Muscle layer of duodenum (tissue), 2 donors: Measurements from ENCODE around the gene CARS1.

Experiments
- H3K27ac ChIP-seq: one replicate; pipeline ENCODE4 v1.7.0; 2013; ENCODE audit warnings: mild to moderate bottlenecking, low read length
- H3K27me3 ChIP-seq: one replicate; pipeline ENCODE4 v1.7.0; 2013; ENCODE audit warnings: low read depth, mild to moderate bottlenecking, control low read depth, low read length
- H3K36me3 ChIP-seq, 2 donors: one replicate each; pipeline ENCODE4 v1.7.0; 2013; ENCODE audit warnings: low read length in 2 of 2, control low read depth in 1 of 2, mild to moderate bottlenecking in 1 of 2; ENCODE audit not compliant: insufficient read depth in 2 of 2, control insufficient read depth in 1 of 2
- H3K4me1 ChIP-seq, 2 donors: one replicate each; pipeline ENCODE4 v1.7.0; 2013; ENCODE audit warnings: low read length in 2 of 2, mild to moderate bottlenecking in 2 of 2, control low read depth in 1 of 2, moderate library complexity in 1 of 2; ENCODE audit not compliant: insufficient read depth in 2 of 2, control insufficient read depth in 1 of 2
- H3K4me3 ChIP-seq, 2 donors: one replicate each; pipeline ENCODE4 v1.7.0; 2013; ENCODE audit warnings: low read length in 2 of 2, low read depth in 1 of 2, mild to moderate bottlenecking in 1 of 2
- H3K9me3 ChIP-seq, 2 donors: one replicate each; pipeline ENCODE4 v1.7.0; 2013; ENCODE audit warnings: low read length in 2 of 2, control low read depth in 1 of 2, mild to moderate bottlenecking in 1 of 2; ENCODE audit not compliant: control insufficient read depth in 1 of 2
- donor health status: healthy.

The CARS1 gene

DNA sequence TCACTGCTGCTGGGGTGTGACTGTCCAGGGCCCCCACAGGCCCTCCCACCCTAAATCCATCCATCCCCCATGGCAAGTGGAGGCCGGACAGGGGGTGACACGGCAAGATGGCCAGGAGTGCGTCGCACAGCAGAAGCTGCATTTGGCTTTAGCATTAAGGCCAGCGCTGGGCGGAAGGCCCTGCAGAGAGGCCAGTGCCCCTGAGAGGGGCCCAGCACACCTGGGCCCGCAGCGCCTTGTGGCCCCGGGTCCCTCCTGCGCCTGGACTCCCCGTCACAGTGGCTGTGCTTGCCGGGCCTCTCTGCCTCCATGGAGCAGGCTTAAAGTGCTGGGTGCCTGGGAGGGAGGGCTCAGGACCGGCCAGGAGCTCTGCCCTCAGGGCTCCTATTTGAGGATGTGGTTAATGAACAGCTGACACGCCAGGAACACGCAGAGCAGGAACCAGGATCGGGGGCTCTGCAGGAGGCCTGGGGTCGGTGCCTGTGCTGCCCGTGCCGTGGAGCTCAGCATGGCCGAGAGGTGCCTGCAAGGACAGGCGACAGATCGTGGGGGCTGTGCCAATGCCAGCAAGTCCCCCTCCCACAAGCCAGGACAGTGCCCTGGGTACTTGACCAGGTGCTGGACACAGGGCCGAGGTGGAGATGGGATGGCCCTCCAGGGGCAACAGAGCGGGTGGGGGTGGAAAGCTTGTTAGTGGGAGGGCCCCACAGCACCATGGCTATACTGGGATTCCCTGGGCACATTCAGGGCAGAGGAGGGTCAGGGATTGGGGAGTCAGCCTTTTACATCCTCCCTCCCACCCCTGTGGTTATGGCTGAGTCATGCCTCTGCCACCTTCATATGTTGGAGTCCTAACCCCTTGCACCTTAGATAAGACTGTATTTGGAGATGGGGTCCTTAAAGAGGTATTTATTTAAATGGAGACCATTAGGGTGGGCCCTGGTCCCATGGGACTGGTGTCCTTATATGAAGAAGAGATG, 30.9 kb upstream of the CARS1 start:
- Histone ChIP-seq H3K9me3 (no peaks in the 10 kb centered on the region), H3K27me3 (no peaks in the 10 kb centered on the region), H3K4me1 (peaks cover 0 to 5% of the 10 kb centered on the region in 2 donors), H3K36me3 (peaks cover 0 to 33% of the 10 kb centered on the region in 2 donors), H3K4me3 (no peak overlapping the region), H3K27ac (no peak overlapping the region)

DNA sequence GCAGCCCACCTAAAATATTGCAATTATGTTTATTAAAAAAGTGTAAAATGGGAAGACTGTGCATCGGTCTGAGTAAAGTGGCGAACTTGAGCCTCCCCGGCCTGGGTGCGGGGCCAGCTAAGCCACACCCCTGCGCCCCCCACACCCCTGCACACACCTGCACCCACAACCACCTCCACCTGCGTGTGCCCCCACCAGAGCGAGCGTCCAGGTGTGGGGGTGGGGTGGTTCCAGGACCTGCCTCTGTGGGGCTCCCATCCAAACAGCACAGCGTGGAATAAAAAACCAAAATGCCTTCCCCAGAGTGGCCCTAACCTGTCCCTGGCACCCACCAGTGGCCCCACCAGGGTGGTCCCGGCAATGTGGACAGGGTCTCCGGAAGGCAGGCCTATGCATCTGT, 30.1 kb upstream of the CARS1 start:
- Histone ChIP-seq H3K27ac (no peak overlapping the region), H3K9me3 (no peaks in the 10 kb centered on the region), H3K4me3 (no peak overlapping the region), H3K27me3 (no peaks in the 10 kb centered on the region), H3K36me3 (peaks cover 0 to 33% of the 10 kb centered on the region in 2 donors), H3K4me1 (peaks cover 0 to 5% of the 10 kb centered on the region in 2 donors)

DNA sequence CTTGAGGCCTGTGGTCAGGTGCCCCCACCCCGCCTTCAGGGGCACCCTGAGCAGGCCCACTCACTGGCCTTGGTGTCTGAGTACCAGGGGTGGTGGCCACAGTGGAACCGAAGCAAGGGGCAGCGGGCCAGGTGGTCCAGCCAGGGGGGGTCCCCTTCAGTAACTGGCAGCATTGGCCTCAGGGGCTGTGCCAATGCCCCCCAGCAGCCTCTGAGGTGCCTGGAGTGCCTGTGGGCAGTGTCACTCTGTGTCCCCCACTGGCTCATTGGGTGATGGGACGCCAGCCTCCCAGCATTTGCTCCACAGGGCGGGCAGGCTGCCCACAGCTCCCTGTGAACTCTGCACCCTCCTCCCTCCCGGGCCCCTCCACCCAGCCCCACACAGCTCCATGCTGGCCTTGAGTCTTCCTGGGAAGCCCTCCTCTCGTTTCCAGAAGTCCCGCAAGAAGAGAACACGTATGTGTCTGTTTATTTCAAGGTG, 29.5 kb upstream of the CARS1 start:
- Histone ChIP-seq H3K27me3 (no peaks in the 10 kb centered on the region), H3K4me1 (peaks cover 0 to 2% of the 10 kb centered on the region in 2 donors), H3K36me3 (peaks cover 0 to 33% of the 10 kb centered on the region in 2 donors), H3K4me3 (no peak overlapping the region), H3K9me3 (no peaks in the 10 kb centered on the region), H3K27ac (no peak overlapping the region)

DNA sequence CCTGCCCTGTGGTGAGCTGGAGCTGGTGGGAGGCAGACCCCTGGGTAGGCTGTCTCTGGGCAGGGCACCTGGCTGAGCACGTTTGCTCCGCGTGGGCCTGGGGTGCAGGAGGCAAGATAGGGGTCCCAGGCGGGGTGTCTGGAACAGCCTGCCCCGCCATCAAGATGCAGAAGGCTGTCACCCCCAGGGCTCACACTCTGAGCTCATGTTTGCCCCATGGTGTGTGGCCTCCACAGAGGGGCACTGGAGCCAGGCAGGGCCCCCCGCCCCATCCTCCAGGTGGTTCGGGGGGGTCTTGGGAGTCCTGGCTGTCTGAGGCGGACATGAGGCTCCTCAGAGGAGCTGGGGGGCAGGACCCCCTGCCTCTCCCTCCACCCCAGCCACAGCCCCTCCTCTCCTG, 28.9 kb upstream of the CARS1 start:
- no peaks in the 10 kb centered on the region for H3K27me3 ChIP-seq
- no peak overlapping the region for H3K27ac ChIP-seq
- H3K9me3 ChIP-seq = no peaks in the 10 kb centered on the region
- no peaks in the 10 kb centered on the region for H3K4me1 ChIP-seq
- H3K4me3 ChIP-seq = no peak overlapping the region
- H3K36me3 ChIP-seq = peaks cover 0 to 30% of the 10 kb centered on the region in 2 donors

DNA sequence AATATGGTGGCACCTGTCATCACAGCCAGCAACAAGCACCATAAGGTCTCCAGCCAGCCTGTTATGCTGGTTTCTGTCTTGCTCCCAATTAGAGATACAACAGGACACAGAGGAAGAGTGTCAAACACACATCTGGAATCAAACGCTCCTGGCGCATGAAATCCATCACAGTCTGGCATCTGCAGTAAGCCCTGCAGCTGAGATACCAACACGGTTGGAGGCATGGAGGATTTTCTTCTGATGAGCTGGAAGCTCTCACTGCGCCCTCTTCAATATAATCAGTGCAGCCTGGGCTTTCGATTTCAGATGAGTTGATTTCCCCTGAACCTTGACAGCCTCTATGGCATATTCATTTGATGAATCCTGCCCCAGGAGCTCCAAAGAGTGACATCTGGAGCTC, 27.8 kb upstream of the CARS1 start:
- Histone ChIP-seq H3K36me3 (peaks cover 0 to 19% of the 10 kb centered on the region in 2 donors), H3K27ac (no peak overlapping the region), H3K9me3 (no peaks in the 10 kb centered on the region), H3K27me3 (no peaks in the 10 kb centered on the region), H3K4me3 (no peak overlapping the region), H3K4me1 (no peaks in the 10 kb centered on the region)

DNA sequence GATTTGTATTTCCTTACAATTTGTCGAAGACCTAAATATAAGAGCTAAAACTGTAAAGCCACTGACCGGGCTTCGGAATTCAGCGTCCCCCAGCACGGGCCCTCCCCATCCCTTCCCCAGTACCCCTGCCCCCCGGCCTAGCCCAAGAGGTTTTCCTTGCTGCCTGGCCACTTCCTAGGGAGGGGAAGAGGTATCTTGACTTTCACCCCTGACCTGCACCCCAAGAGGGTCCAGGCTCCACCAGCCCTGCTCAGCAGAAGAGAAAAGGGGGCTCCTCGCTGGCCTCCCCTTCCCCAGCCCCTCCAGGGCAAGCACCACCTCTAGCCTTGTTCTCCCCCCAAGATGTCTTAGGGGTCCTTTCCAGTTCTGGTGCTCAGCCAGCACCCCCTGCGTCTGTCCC, 26.1 kb upstream of the CARS1 start:
- Histone ChIP-seq H3K4me1 (no peaks in the 10 kb centered on the region), H3K4me3 (no peak overlapping the region), H3K27me3 (no peaks in the 10 kb centered on the region), H3K27ac (no peak overlapping the region), H3K9me3 (no peaks in the 10 kb centered on the region), H3K36me3 (peaks cover 0 to 7% of the 10 kb centered on the region in 2 donors)

DNA sequence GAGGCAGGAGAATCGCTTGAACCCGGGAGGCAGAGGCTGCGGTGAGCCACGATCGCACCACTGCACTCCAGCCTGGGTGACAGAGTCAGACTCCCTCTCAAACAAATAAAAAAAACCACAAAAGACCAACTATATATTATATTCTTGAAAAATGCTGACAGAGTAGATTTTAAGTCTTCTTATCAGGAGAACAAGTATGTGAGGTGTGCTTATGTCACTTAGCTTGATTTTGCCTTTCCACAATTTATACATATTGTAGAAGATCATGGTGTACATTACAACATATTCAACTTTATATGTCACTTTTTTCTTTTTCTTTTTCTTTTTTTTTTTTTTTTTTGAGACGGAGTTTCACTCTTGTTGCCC, 24.1 kb upstream of the CARS1 start:
- Histone ChIP-seq H3K4me3 (no peak overlapping the region), H3K36me3 (no peaks in the 10 kb centered on the region), H3K4me1 (no peaks in the 10 kb centered on the region), H3K9me3 (no peaks in the 10 kb centered on the region), H3K27ac (no peak overlapping the region), H3K27me3 (no peaks in the 10 kb centered on the region)

DNA sequence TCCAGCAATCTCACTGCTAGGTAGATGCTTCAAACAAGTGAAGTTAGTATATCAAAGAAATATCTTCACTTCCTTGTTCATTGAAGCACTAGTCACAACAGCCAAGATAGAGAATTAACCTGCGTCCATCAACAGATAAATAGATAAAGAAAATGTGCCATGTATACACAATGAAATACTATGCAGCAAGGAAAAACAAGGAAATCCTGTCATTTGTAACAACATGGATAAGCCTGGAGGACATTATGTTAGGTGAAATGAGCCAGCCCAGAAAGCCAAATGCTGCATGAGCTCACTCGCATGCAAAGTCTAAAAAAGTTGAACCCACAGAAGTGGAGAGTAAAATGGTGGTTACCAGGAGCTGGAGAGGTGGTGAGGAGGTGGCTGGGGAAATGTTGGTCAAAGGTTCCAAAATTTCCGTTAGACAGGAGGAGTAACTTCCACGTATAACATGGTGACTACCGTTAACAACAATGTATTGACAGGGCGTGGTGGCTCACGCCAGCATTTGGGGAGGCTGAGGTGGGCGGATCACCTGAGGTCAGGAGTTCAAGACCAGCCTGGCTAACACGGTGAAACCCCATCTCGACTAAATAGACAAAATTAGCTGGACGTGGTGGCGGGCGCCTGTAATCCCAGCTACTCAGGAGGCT, 23.6 kb upstream of the CARS1 start:
- Histone ChIP-seq H3K9me3 (no peaks in the 10 kb centered on the region), H3K4me1 (no peaks in the 10 kb centered on the region), H3K36me3 (no peaks in the 10 kb centered on the region), H3K27ac (no peak overlapping the region), H3K27me3 (no peaks in the 10 kb centered on the region), H3K4me3 (no peak overlapping the region)

DNA sequence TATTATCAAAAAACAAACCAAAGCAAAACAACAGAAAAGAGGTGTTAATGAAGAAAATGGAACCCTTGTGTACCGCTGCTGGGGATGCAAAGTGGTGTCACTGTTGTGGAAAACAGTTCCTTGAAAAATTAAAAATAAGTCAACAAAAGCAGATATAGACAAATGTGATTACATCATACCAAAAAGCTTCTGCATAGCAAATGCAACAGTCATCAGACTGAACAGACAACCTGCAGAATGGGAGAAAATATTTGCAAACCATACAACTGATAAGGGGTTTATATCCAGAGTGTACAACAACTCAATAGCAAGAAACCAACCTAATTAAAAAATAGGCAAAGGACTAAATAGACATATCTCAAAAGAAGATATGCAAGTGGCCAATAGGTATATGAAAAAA, 22.9 kb upstream of the CARS1 start:
- Histone ChIP-seq H3K4me1 (no peaks in the 10 kb centered on the region), H3K4me3 (no peak overlapping the region), H3K9me3 (no peaks in the 10 kb centered on the region), H3K36me3 (no peaks in the 10 kb centered on the region), H3K27me3 (no peaks in the 10 kb centered on the region), H3K27ac (no peak overlapping the region)

DNA sequence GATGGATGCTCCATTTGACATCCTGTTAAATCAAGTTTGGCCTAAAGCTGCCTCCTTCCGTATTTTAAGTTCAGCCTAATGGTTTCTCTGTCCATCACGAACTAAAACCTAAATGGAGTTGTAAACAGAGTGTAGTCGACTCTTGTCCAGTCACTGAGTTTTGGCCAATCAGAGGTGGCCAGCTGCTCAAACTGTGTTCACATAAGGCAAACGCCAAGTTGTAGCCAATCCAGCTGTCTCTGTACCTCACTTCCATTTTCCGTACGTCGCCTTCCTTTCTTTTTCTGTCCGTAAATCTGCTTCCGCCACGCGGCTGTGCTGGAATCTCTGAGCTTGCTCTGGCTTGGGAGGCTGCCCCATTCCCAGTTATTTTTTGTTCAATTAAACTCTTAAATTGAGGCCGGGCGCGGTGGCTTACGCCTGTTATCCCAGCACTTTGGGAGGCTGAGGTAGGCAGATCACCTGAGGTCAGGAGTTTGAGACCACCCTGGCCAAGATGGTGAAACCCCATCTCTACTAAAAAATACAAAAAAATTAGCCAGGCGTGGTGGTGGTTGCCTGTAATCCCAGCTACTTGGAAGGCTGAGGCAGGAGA, 20.7 kb upstream of the CARS1 start:
- Histone ChIP-seq H3K36me3 (no peaks in the 10 kb centered on the region), H3K27ac (no peak overlapping the region), H3K4me3 (no peak overlapping the region), H3K4me1 (no peaks in the 10 kb centered on the region), H3K27me3 (no peaks in the 10 kb centered on the region), H3K9me3 (no peaks in the 10 kb centered on the region)

DNA sequence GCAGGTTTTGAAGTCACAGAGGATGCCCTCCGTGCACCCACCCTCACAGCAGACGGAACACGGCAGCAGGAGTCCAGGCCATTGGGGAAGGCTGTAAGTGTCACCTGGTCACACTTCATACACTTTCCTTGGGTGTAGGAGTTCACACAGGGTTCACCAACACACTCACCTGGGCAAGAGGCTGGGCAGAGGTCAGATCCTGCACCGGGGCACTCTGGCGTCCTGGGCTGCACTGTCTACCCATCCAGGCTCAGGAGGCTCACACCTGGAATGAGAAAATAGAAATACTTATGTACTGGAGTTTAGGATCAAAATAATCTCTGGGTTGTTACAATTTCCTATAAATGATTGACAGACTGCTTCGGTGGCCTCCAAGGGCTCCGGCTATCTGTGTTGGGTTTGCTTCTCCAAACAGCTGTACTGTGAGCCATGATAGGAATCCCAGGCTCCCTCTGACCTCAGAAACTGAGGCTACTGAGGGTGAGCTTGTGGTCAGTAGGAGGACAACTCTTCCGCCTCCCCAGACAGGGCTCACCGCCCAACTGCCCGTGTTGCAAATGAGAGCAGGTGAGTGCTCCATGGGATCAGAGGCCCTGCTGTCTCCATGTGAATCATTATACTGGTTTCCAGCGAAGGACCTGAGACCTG, 20.1 kb upstream of the CARS1 start:
- Histone ChIP-seq H3K4me3 (no peak overlapping the region), H3K4me1 (no peaks in the 10 kb centered on the region), H3K27ac (no peak overlapping the region), H3K9me3 (no peaks in the 10 kb centered on the region), H3K36me3 (no peaks in the 10 kb centered on the region), H3K27me3 (no peaks in the 10 kb centered on the region)
